Nephron progenitor cell (in vitro differentiated cells): ENCODE measurements around the gene CC2D2A.

Source experiments
- DNase-seq: peaks from one replicate; pipeline ENCODE4 v3.0.0; 2021
- H3K27ac Mint-ChIP-seq: 2 replicates; pipeline ENCODE4 v1.8.0; 2021; ENCODE audit warnings: mild to moderate bottlenecking, moderate library complexity, mixed read lengths
- H3K27me3 Mint-ChIP-seq: 2 replicates; pipeline ENCODE4 v1.8.0; 2021; ENCODE audit warnings: mild to moderate bottlenecking, low read depth, mixed read lengths; ENCODE audit not compliant: poor library complexity
- H3K36me3 Mint-ChIP-seq: 2 replicates; pipeline ENCODE4 v1.8.0; 2021; ENCODE audit warnings: low read depth, mixed read lengths
- H3K4me1 Mint-ChIP-seq: 2 replicates; pipeline ENCODE4 v1.8.0; 2021; ENCODE audit warnings: mixed read lengths
- H3K4me3 Mint-ChIP-seq: 2 replicates; pipeline ENCODE4 v1.8.0; 2021; ENCODE audit warnings: mild to moderate bottlenecking, moderate library complexity, mixed read lengths
- H3K9me3 Mint-ChIP-seq: 2 replicates; pipeline ENCODE4 v1.8.0; 2021; ENCODE audit warnings: mild to moderate bottlenecking, moderate library complexity, mixed read lengths
- TF ChIP-seq, protein P1 (sequence below): fragments of 200-600 bp; sonication (generic); IDR thresholded peaks from 2 replicates; pipeline ENCODE4 v1.5.0; 2021; ENCODE audit warnings: antibody characterized with exemption

Gene CC2D2A

GRCh38 chr4:15568821-15569220 lies 99.1 kb downstream of the CC2D2A start:
- Mint-ChIP-seq H3K36me3 (peaks cover 66% of the 10 kb centered on the region), H3K9me3 (no peaks in the 10 kb centered on the region), H3K4me3 (no peak overlapping the region)

GRCh38 chr4:15569746-15570145 lies 100.1 kb downstream of the CC2D2A start:
- peaks cover 57% of the 10 kb centered on the region for H3K36me3 Mint-ChIP-seq
- TF ChIP-seq, protein P1, sequence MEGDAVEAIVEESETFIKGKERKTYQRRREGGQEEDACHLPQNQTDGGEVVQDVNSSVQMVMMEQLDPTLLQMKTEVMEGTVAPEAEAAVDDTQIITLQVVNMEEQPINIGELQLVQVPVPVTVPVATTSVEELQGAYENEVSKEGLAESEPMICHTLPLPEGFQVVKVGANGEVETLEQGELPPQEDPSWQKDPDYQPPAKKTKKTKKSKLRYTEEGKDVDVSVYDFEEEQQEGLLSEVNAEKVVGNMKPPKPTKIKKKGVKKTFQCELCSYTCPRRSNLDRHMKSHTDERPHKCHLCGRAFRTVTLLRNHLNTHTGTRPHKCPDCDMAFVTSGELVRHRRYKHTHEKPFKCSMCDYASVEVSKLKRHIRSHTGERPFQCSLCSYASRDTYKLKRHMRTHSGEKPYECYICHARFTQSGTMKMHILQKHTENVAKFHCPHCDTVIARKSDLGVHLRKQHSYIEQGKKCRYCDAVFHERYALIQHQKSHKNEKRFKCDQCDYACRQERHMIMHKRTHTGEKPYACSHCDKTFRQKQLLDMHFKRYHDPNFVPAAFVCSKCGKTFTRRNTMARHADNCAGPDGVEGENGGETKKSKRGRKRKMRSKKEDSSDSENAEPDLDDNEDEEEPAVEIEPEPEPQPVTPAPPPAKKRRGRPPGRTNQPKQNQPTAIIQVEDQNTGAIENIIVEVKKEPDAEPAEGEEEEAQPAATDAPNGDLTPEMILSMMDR: no peak
- H3K27ac Mint-ChIP-seq: no peak overlapping the region
- no peak for DNase-seq
- no peaks in the 10 kb centered on the region for H3K27me3 Mint-ChIP-seq
- no peak overlapping the region for H3K4me3 Mint-ChIP-seq
- H3K9me3 Mint-ChIP-seq: no peaks in the 10 kb centered on the region
- no peaks in the 10 kb centered on the region for H3K4me1 Mint-ChIP-seq

More at GRCh38 chr4:15568821-15569220, 99.1 kb downstream of the CC2D2A start:
- TF ChIP-seq, protein P1: no peak
- H3K27me3 Mint-ChIP-seq: no peaks in the 10 kb centered on the region
- no peak overlapping the region for H3K27ac Mint-ChIP-seq
- no peaks in the 10 kb centered on the region for H3K4me1 Mint-ChIP-seq
- DNase-seq: no peak

- no peak overlapping the region for H3K4me3 Mint-ChIP-seq
- no peaks in the 10 kb centered on the region for H3K27me3 Mint-ChIP-seq
- no peaks in the 10 kb centered on the region for H3K4me1 Mint-ChIP-seq
- H3K27ac Mint-ChIP-seq: no peak overlapping the region
- no peaks in the 10 kb centered on the region for H3K9me3 Mint-ChIP-seq
- H3K36me3 Mint-ChIP-seq: peaks cover 9% of the 10 kb centered on the region
- TF ChIP-seq, protein P1: no peak
- no peak for DNase-seq
Measured at GRCh38 chr4:15575966-15576365, 106.3 kb downstream of the CC2D2A start.

GRCh38 chr4:15577508-15577907 lies 107.8 kb downstream of the CC2D2A start:
- Mint-ChIP-seq H3K4me3 (no peak overlapping the region), H3K9me3 (no peaks in the 10 kb centered on the region), H3K36me3 (peaks cover 24% of the 10 kb centered on the region), H3K27me3 (no peaks in the 10 kb centered on the region), H3K4me1 (no peaks in the 10 kb centered on the region), H3K27ac (no peak overlapping the region)
- TF ChIP-seq, protein P1: no peak
- no peak for DNase-seq

GRCh38 chr4:15584785-15585184 lies 115.1 kb downstream of the CC2D2A start:
- Mint-ChIP-seq H3K4me1 (no peaks in the 10 kb centered on the region), H3K9me3 (peaks cover 6% of the 10 kb centered on the region), H3K4me3 (no peak overlapping the region), H3K27ac (no peak overlapping the region), H3K27me3 (no peaks in the 10 kb centered on the region), H3K36me3 (peaks cover 73% of the 10 kb centered on the region)
- TF ChIP-seq, protein P1: no peak
- no peak for DNase-seq

GRCh38 chr4:15585331-15585730 lies 115.6 kb downstream of the CC2D2A start:
- Mint-ChIP-seq H3K9me3 (peaks cover 6% of the 10 kb centered on the region), H3K4me1 (no peaks in the 10 kb centered on the region), H3K27ac (no peak overlapping the region), H3K4me3 (no peak overlapping the region), H3K27me3 (no peaks in the 10 kb centered on the region), H3K36me3 (peaks cover 73% of the 10 kb centered on the region)
- no peak for DNase-seq
- TF ChIP-seq, protein P1: no peak
